Measurements from ENCODE around the gene DOCK10.

DNA sequence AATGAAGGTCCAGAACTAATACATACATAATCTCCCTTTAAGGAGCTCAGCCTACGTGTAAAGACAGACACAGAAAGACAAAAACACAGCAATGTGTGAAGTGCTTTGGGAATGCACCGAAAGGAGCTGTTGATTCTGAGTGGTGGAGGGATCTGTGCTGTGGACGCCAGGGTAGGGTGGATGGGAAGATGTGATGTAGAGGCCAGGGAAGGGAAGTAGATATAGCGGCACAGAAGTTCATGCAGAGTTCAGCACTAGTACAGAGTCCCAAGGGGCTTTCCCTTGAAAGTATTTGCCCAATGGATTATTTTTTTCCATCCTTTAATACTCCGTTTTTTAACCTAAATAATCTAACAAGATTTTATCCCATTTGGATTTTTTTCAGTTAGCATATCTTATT lies 32.1 kb upstream of the DOCK10 start:
- TF ChIP-seq POLR2AphosphoS5 (IDR thresholded peaks at IDR 0.05), result no peak
- TF ChIP-seq, protein P1, sequence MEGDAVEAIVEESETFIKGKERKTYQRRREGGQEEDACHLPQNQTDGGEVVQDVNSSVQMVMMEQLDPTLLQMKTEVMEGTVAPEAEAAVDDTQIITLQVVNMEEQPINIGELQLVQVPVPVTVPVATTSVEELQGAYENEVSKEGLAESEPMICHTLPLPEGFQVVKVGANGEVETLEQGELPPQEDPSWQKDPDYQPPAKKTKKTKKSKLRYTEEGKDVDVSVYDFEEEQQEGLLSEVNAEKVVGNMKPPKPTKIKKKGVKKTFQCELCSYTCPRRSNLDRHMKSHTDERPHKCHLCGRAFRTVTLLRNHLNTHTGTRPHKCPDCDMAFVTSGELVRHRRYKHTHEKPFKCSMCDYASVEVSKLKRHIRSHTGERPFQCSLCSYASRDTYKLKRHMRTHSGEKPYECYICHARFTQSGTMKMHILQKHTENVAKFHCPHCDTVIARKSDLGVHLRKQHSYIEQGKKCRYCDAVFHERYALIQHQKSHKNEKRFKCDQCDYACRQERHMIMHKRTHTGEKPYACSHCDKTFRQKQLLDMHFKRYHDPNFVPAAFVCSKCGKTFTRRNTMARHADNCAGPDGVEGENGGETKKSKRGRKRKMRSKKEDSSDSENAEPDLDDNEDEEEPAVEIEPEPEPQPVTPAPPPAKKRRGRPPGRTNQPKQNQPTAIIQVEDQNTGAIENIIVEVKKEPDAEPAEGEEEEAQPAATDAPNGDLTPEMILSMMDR (IDR thresholded peaks at IDR 0.05), result no peak
- TF ChIP-seq EP300 (IDR thresholded peaks at IDR 0.05), result no peak

Data from sigmoid colon (tissue), 4 donors.